Activated CD8-positive, alpha-beta memory T cell treated with anti-CD3 and anti-CD28 coated beads, Interleukin-2, amount 50 U/mL, for 48 hours (primary cell): ENCODE data around the gene MYOC.
"Not testable (repeated sequence)": the region's sequence is repeated elsewhere in the genome, so short reads cannot be mapped to it uniquely, and the experiment has no call there.

Experiments used
- DNase-seq: peaks from one replicate; pipeline ENCODE4 v3.0.0-alpha.2; 2020

The MYOC gene

DNA sequence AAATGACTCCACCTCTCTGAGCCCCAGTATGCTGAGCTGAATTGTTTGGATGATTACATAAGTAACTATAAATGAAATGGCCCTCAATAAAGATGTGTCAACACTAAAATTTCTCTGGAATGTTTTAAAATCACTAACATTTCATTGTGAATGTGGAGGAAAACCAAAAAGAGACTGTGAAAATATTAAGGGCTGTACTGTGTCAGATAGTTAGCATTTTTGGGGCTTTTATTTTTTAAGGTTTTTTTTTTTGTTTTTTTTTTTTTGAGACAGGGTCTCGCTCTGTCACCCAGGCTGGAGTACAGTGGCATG lies 6.3 kb downstream of the MYOC start:
- DNase-seq, result no peak

DNA sequence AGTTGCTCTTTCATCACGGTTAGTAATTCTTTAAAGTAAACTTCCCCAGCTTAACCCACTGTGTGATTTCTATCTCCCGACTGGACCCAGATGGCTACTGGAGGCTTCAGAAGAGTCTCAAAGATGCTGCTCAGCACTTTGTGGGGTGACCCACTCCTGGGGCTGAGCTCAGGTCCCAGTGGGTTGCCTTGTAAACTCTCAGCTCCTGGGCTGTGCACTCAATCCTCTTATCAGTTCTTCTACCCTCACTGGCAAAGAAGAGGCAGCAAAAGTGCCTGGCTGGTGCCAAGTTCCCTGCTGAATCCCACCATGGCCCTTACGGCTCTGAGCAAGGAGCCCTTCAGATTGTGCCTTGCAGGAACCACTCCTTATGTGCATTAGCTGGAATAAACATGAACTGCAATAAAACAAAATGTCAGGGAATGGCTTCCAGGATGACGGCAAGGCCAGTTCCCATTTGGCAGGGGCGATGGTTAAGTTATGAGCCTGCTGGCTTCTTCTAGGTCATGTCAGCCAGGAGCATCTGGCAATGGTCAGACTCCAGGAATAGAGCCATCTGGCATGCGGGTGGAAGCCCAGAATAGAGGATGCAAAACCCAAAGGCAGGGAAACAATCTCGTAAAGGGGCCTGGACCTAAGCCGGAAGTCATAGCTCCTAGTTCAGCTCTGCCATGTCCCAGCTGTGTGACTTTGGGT lies 6.8 kb downstream of the MYOC start:
- no peak for DNase-seq

DNA sequence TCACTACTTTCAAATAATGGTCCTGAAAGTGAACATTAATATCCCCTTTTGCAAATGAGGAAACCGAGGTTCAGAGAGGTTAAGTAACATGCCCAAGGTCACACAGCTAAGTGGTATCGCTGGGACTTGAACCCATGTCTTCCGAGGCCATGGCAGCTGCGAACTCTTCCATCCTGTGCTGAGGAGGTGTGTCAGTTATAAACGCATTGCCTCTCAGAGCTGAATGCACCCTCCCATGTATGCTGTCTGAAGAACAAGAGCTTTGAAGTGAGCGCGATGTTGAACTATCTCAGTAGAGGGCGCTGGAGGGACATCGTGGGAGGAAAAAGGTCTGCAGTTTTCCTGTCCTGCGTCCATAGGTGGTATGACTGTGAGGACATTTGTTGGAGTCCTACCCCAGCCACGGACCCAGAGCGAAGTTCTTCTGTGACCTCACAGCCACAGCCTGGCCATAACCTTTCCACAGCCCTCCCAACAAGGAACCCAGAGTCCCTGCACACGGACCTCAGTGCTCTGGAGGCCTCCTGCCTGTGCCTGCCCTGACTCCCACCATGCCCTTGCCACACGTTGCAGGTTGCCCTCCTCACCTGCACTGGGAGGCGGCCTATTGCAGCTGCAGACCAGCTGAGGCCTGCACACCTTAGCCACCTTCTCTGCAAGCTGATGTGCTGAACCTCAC lies 7.5 kb downstream of the MYOC start:
- peak; percentile 75 for DNase-seq

DNA sequence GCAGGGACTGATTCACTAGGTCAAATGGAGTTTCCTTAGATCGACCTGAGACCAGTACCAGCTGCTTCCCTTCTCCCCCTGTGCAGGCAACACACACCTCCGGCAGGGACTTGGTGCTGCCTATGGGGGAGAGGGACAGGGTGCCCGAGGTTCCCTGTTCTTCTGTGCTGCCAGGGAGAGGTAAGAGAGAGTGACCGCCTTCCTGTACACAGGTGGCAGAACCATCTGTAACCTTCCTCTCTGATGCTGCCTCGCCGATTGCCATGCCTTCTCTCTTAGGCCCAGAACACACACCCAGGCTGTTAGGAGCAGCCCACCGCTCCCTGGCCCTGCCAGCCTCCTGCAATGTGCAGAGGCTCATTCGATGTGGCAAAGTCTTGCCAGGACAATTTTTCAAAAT lies 9.3 kb downstream of the MYOC start:
- no peak for DNase-seq

DNA sequence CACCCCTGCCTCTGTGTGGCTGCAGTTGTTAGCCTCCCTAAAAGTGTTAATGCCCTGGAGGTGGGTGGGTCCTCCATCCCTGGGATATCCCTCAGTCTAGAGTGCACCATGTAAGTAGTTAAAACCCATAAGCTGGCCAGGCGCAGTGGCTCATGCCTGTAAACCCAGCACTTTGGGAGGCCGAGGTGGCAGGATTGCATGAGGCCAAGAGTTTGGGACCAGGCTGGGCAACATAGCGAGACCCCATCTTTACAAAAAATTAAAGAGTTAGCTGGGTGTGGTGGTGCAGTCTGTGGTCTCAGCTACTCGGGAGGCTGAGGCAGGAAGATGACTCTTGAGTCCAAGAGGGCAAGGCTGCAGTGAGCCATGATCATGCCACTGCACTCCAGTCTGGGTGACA lies 10.3 kb downstream of the MYOC start:
- no peak for DNase-seq

DNA sequence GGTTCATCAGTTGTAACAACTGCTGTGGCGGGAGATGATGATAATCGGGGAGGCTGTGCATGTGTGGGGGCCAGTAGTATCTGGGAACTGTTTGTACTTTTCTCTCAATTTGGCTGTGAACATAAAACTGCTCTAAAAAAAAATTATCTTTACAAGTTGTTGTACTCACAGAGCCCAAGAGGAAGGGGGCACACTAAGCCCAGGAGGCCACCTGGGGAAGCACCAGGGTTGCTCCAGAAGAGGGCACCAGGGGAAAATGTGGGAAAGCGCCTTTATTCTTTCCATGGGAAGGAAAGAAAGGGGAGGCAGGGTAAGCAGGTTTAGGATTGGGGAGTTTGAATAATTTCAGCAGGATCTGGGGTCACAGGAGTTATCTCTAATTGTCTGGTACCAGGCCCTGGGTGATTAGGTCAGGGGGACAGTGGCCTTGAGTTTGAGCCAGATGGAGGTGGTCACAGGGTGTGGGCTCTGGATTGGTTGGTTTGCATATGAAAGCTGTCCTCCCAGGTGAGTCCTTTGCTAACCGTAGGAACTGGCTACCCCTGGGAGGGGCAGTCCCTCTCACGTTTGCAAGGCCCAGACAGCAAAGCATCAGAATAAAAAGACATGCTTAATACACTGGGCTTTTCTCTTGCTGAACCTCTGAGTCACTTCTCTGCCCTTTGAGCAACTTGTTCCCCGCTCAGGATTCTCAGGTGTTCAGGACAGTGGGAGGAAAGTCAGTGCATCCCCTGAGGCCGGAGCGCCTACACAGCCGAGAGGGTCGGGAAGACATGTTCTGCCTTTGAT lies 11.2 kb downstream of the MYOC start:
- no peak for DNase-seq

DNA sequence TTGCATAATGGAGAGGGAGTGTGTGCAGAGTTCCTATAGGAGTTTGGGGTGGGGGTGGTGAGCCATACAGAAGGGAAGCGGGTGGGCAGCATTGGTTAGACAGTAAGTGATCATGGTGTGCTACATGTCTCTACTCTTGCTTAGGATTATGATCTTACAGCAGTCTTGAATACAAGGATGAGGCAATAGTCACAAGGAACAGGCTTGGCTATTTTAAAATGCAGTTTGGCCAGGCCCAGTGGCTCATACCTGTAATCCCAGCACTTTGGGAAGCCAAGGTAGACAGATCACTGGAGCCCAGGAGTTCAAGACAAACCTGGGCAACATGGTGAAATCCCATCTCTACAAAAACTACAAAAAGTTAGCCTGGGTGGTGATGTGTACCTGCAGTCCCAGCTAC lies 12.3 kb downstream of the MYOC start:
- no peak for DNase-seq

DNA sequence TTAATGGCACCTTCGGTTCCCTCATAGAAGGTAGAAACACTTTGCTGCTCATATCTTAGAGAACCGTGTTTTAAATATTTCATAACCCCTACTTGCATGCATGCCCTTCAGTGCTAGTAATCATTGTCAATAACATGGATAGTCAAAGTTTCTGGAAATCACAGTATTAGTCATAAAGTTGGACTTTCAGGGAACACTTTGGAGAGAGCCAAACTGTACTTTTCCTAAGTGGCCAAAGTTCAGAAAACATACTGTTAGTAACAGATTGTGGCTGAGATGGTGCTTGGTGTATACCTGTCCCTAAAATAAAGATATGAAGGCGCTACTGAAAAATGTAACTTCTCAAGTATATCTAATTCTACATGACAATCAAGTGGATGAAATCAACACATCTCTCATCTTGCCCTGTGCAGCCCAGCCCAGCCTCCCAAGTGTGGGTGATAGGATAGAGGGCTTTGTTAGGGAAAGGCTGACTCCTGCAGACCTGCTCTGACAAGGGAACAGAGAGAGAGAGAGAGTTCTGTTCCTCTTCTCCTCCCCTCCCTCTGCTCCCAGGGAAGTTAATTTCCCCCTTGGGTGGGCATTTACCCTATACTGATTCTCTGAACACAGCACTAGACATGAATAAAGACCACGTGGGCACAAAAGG lies 14.4 kb downstream of the MYOC start:
- DNase-seq, result no peak

DNA sequence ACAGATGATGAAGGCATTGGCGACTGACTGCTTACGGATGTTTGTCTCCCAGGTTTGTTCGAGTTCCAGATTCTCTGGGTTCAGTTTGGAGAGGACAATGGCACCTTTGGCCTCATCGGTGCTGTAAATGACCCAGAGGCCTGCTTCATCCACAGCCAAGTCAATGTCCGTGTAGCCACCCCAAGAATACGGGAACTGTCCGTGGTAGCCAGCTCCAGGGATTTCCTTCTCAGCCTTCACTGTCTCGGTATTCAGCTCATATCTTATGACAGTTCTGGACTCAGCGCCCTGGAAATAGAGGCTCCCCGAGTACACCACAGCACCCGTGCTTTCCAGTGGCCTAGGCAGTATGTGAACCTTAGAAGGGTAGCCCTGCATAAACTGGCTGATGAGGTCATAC lies 16.3 kb downstream of the MYOC start:
- DNase-seq, result no peak

DNA sequence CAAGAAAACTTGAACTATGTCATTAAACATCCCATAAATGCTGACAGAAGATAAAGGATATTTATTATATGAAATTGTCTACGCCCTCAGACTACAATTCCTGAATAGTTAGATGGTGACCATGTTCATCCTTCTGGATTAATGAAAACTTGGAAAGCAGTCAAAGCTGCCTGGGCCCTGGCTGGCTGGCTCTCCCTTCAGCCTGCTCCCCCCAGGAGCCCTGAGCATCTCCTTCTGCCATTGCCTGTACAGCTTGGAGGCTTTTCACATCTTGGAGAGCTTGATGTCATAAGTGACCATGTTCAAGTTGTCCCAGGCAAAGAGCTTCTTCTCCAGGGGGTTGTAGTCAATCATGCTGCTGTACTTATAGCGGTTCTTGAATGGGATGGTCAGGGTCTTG lies 16.8 kb downstream of the MYOC start:
- no peak for DNase-seq

DNA sequence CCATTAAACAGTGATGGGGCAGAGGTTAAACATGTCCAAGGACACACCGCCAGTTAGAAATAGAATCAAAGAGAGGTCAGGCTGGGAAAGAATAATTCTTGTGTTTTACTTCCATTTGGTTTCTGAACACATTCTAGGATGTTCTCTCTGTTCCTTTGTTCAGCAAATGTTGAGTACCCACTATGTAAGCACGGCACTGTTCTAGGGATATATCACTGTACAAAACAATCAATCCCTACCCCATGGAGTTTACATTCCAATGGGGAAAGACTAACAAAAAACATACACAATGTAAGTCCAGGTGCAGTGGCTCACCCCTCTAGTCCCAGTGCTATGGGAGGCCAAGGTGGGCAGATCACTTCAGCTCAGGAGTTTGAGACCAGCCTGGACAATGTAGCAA lies 24.3 kb downstream of the MYOC start:
- no peak for DNase-seq

DNA sequence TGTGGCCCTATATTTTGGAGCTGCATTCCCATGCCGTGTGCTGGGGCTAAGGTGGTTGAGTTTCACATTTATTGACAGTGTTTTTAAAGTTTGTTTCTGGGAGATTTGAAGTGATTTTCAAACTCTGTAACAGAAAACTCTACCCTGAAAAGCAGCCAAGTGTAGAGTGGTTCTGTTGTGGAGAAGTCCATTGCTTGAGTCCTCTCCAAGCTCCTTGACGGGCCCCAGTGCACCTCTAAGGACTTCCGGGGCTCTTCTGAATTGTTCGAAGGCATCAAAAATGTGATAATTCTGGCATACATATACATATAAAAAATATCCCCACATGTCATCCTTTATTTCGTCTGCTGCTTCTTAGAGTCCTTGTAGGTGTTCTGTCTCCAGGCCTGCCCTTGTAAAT lies 25.5 kb downstream of the MYOC start:
- DNase-seq, result no peak

DNA sequence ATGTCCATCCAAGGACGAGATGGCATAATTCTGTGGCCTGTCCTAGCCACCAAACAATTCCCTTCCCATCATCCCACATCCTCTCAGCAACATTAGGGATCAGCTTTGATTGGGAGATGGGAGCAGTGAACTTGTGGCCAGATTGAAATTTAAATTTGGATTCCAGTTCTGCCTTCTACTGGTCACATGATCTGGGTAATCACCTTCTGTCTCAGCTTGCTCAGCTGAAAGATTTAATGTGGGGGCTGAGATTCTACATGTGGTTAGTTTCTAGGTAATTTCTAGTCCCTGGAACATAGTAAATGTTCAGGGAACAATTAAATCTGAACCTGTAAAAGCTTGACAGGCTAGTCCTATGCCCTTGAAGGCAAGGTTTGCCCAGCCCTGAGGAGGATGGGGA lies 27.3 kb downstream of the MYOC start:
- no peak for DNase-seq

DNA sequence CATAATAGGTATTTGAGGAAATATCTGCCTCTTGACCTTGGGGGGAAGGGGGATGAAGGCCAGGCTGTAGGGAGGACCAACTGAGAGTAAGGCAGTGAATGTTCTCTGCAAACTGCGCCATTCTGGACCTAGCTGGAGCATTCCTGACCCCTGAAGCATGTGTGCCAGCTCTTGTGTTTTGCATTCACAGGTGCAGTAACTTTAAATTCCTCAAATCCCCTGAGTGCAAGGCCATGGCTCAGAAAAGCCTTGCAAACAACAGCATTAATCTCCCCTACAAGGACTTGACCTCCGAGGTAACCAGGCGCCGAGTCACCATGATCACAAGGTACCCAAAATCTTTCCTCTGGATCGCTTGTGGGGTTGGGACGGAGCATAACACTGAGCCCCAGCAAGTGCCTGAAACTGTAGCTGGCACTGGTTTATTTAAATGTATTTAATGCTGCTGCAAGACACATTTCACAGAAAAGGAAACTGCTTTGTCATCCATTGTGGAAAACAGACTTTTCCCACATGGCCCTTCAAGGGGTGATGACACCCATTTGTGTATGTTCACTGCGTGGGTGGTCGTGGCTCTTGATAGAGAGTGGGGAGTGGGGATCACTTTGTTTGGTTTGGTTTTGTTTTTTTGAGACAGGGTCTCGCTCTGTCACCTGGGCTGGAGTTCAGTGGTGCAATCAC lies 28.7 kb downstream of the MYOC start:
- no peak for DNase-seq

DNA sequence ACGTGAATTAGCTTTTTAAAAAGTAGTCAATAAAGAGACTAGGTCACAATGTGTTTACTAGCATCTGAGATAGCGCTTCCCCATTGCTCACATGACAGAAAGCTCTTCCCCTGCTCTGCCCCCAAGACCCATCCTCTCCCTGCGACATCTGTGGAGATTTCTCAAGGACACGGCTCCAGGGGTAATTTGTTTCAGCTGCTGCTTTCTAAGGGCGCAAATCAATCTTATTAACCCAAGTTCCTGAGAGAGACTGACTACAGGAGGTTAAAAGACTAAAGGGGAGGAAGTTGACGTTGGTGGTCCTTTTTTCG lies 30.4 kb downstream of the MYOC start, which contains the start of gene MYOCOS:
Gene MYOCOS, plus strand, starts transcription at position 92 of the 311 bp plus-strand sequence. CDS start 1,641 bp downstream, outside the sequence.
- DNase-seq, result no peak

DNA sequence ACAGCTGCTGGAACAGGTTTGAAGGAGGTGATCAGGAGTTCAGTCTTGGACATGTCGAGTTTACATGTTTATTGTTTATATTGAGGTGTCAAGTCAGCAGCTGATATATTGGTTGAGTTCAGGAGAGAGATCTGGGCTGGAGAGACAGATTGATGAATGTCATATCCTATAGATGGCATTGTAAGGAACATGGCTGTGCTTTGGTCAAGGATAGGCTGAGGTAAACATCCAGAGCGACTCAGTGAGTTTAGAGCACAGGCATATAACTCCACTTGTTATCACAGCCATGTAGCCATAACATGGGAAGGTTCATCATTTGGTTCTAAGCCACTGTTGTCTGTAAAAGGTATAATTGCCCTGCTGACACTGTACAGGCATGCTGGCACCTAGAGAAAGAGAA lies 35.9 kb downstream of the MYOC start:
- DNase-seq, result no peak

DNA sequence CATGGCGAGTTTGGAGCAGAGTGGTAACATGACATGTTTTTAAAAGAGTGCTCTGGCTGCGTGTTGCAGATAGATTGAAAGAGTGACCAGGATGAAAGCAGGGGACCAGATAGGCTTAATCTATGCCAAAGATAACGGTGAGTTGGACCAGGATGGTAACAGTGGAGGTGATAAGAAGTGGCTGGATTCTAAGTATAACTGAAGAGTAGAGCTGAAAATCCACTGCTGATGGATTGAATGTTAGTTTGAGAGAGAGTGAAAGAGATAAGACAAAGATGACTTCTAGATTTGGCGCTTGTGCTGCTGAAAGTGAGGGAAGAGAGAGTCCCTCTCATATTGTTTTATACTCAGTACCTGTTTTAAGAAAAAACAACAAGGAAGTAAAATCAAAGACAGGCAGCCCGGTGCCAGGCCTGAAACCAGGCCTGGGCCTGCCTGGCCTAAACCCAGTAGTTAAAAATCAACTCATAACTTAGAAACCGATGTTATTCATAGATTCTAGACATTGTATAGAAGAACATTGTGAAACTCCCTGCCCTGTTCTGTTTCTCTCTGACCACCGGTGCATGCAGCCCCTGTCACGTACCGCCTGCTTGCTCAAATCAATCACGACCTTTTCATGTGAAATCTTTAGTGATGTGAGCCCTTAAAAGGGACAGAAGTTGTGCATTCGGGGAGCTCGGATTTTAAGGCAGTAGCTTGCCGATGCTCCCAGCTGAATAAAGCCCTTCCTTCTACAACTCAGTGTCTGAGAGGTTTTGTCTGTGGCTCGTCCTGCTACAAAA lies 37.2 kb downstream of the MYOC start:
- not testable (repeated sequence) for DNase-seq

DNA sequence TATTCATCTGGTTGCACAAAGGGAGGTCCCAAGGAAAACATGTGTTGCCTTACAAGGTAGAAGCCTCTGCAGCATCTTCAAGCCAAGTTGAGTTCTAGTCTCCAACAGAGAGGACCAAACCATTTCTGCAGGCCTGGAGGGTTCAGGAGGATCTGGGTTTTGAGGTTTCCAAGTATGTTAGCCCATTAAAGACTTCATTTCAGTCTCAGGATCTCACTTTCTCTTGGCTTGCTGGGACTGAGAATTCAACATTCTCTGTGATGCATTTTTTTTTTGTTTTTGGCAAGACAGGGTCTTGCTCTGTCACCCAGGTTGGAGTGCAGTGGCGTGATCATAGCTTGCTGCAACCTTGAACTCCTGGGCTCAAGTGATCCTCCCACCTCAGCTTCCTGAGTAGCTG lies 39.2 kb downstream of the MYOC start:
- DNase-seq, result no peak

DNA sequence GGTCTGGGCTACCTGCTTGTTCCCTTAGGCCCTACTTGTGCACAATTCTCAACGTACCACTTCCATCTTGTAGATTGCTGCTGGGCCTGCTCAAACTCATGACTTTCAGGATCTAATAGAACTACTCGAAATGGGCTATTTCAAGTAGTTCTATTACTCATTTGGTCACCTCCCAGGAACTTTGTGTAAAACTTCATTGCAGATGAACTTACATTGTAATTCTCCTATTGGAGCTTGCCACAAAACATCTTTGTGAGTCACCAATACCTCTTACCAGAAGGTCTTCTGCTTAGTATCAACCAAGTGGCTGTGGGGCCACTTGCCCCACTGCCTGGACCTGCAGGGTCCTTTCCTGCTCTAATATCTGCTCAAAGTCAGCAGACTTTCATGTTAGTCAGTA lies 41.2 kb downstream of the MYOC start:
- no peak for DNase-seq

DNA sequence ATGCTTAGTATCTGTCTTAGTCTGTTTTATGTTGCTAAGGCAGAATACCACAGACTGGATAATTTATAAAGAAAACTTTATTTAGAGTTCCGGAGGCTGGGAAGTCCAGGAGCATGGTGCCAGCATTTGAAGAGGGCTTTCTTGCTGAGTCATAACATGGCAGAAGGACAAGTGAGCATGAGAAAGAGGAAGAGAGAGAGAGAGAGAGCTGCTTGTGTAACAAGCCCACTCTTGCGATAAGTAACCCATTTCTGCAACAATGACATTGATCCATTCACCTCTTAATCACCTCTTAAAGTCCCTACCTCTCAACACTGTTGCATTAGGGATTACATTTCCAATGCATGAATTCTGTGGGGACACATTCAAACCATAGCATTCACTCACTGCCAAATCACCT lies 42.1 kb downstream of the MYOC start:
- no peak for DNase-seq

DNA sequence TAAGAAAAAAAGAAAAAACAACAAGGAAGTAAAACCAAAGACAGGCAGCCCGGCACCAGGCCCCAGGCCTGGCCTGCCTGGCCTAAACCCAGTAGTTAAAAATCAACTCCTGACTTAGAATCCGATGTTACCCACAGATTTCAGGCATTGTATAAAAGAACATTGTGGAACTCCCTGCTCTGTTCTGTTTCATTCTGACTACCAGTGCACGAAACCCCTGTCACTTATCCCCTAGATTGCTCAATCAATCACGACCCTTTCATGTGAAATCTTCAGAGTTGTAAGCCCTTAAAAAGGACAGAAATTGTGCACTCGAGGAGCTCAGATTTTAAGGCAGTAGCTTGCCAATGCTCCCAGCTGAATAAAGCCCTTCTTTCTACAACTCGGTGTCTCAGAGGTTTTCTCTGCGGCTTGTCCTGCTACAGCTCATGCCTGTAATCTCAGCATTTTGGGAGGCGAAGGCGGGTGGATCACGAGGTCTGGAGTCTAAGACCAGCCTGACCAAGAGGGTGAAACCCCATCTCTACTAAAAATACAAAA lies 46.0 kb downstream of the MYOC start:
- DNase-seq, result no peak

DNA sequence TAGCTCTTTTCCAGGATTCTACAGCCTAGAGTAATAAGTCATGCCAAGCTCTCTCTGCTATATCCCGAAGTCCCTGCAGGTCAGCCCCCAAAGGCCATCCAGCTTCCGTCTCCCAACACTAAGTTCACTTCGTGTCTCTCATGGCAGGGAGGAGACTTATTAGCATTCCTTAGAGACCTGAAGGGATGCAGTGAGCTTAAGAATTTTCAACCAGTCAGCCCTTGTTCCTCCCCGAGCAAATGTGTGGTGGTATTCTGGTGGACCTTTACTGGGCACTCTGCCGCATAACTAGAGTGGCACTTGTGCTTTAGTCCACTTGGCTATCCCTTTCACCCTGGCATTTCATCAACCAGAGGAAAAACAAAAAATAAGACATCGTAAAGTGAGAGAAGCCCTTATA lies 49.4 kb downstream of the MYOC start:
- DNase-seq, result not testable (repeated sequence)
